Fibroblast of mammary gland (primary cell): ENCODE measurements around the gene TENT5C.
A peak's percentile ranks its signal among the peaks of the same experiment; 100 is the strongest.

Experiments used
- DNase-seq: peaks from one replicate; pipeline ENCODE4 v3.0.0-alpha.2; 2010; ENCODE audit warnings: low read depth
- H3K4me3 ChIP-seq: 2 replicates; pipeline ENCODE4 v1.5.1; 2011; ENCODE audit warnings: low read depth, mild to moderate bottlenecking, low read length, moderate library complexity; ENCODE audit not compliant: control insufficient read depth
- CTCF ChIP-seq: conservative IDR thresholded peaks from 2 replicates; pipeline ENCODE4 v1.5.1; 2011; ENCODE audit warnings: low read depth, low read length, inconsistent platforms; ENCODE audit not compliant: control insufficient read depth, insufficient read depth

The TENT5C gene

GRCh38 chr1:117611894-117612483, 6.1 kb downstream of the TENT5C start:
- no peak for TF ChIP-seq CTCF
- no peak overlapping the region for H3K4me3 ChIP-seq
- DNase-seq, result peak; percentile 34

GRCh38 chr1:117612517-117613248, 6.8 kb downstream of the TENT5C start:
- no peak for TF ChIP-seq CTCF
- H3K4me3 ChIP-seq, result no peak overlapping the region
- DNase-seq, result peak; percentile 87

- H3K4me3 ChIP-seq, result no peak overlapping the region
- peak; percentile 22 for DNase-seq
- TF ChIP-seq CTCF, result no peak
Observed at GRCh38 chr1:117613249-117613968, 7.6 kb downstream of the TENT5C start.

- H3K4me3 ChIP-seq, result no peak overlapping the region
- TF ChIP-seq CTCF, result no peak
- no peak for DNase-seq
Observed at GRCh38 chr1:117613969-117614729, 8.3 kb downstream of the TENT5C start.

- no peak for DNase-seq
- no peak for TF ChIP-seq CTCF
- no peak overlapping the region for H3K4me3 ChIP-seq
Observed at GRCh38 chr1:117615474-117615873, 9.6 kb downstream of the TENT5C start.

- DNase-seq, result no peak
- TF ChIP-seq CTCF, result no peak
- H3K4me3 ChIP-seq, result no peak overlapping the region
Observed at GRCh38 chr1:117616356-117616755, 10.5 kb downstream of the TENT5C start.
